Esophagus muscularis mucosa (tissue), 4 donors: ENCODE results near the gene METTL26. TPM values are rescaled to one million over a fixed set of nuclear protein-coding genes. Genes with fewer than 3 reads are reported as not detected.
A peak's percentile ranks its signal among the peaks of the same experiment; 100 is the strongest.

Experiments used
- DNase-seq: peaks from one replicate; pipeline ENCODE4 v3.0.0-alpha.2; 2017; ENCODE audit errors: extremely low spot score
- H3K27ac ChIP-seq, 4 donors: fragments of 200-600 bp; sonication (generic); replicated peaks in 1 of 4; 1 replicate in 3 of 4; 2 replicates in 1 of 4; pipeline ENCODE4 v1.5.1; 2016 to 2019; ENCODE audit warnings: mild to moderate bottlenecking in 1 of 4
- H3K27me3 ChIP-seq, 4 donors: fragments of 200-600 bp; sonication (generic); one replicate each; pipeline versions ENCODE4 v1.5.1 to v1.6.0; 2016 to 2019
- H3K36me3 ChIP-seq, 4 donors: fragments of 200-600 bp; sonication (generic); one replicate each; pipeline ENCODE4 v1.5.1; 2016 to 2019
- H3K4me1 ChIP-seq, 4 donors: fragments of 200-600 bp; sonication (generic); one replicate each; pipeline ENCODE4 v1.5.1; 2016 to 2019
- H3K4me3 ChIP-seq, 4 donors: fragments of 200-600 bp; sonication (generic); 1 replicate in 2 of 4; 2 replicates in 2 of 4; pipeline ENCODE4 v1.5.1; 2016 to 2019; ENCODE audit warnings: mild to moderate bottlenecking in 4 of 4, moderate library complexity in 1 of 4
- H3K9me3 ChIP-seq, 4 donors: fragments of 200-600 bp; sonication (generic); 1 replicate in 3 of 4; 2 replicates in 1 of 4; pipeline ENCODE4 v1.5.1; 2016 to 2019
- EP300 ChIP-seq: sonication (generic); formaldehyde crosslinking; IDR thresholded peaks from one replicate; pipeline ENCODE4 v1.6.1; 2017; ENCODE audit warnings: antibody characterized with exemption
- POLR2A ChIP-seq: fragments of 450-650 bp; IDR thresholded peaks from one replicate; pipeline ENCODE4 v1.6.1; 2017; ENCODE audit warnings: antibody characterized with exemption, moderate library complexity, mild to moderate bottlenecking, low read depth
- POLR2AphosphoS5 ChIP-seq, 2 donors: sonication (generic); formaldehyde crosslinking; IDR thresholded peaks; one replicate each; pipeline ENCODE4 v1.6.1; 2017; ENCODE audit warnings: antibody characterized with exemption in 2 of 2
- WGBS: methylation state at CpG from one replicate; pipeline ENCODE4 v1.1.5; 2018; 5-methylcytosine and 5-hydroxymethylcytosine counted together
- intact Hi-C: fragments of 100-400 bp; cut with DNase I; formaldehyde crosslinking; loops from one replicate; pipeline ENCODE4 v1.15.1; 2023
- total RNA-seq, 4 donors: library from RNA; depleted of rRNA; stranded (reverse); fragments of >200 nt; gene quantifications; one replicate each; pipeline versions ENCODE4 v1.1.0 to v1.2.1, GENCODE V29; 2016
- TF ChIP-seq, protein P1 (sequence below), 3 experiments: fragments of 200-600 bp in 2 of 3; fragments of 450-650 bp in 1 of 3; sonication (generic) in 2 of 3; IDR thresholded peaks; one replicate each; pipeline ENCODE4 v1.5.1; 2017 to 2019; ENCODE audit warnings: antibody characterized with exemption in 3 of 3, mild to moderate bottlenecking in 2 of 3, moderate library complexity in 1 of 3

METTL26 gene
- total RNA-seq, 4 donors from 2014 or later: 129 to 166 (median 142) TPM

DNA sequence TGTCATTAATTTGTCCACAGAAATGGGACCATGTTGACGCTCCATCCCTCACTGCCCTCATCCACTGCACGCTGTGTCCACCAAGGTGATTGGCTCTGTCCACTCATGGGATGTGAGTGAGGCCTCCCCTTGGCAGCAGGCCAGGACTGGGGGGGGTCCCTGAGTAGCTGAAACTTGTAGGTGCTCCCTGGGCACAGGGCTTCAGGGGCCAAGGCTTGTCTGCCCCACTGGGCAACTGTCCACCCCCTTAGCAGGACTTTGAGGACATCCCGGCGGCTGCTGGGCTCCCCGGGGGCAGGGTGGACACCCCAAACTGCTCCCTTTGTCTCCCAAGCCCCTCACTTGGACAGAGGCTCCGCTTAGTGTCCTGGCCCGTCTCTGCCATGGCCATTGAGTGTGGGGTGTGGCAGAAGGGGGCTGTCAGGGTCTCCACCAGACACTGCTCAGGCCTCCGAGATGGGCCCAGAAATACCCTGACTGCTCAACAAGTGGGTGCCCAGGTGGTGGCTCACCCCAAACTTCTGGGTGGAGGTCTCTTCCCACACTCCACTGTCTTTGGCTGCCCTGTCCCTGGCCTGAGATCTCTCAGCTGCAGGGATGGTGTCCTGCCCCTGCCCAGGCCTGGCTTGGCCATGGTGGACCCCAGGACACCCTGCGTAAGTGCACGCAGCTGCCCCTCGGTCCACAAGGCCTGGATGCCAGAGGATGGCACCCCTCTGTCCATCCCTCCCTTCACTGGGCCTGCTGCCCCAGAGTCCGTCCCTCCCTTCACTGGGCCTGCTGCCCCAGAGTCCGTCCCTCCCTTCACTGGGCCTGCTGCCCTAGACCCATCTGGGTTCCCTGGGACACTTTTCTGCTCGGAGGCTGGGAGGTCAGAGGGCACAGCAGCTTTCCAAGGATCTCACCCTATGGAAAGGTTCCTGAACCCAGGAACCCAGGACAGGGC, 49.2 kb downstream of the METTL26 start:
- Histone ChIP-seq H3K9me3 (no peaks in the 10 kb centered on the region), H3K27me3 (peaks cover 0 to 9% (median 0%) of the 10 kb centered on the region in 4 donors), H3K27ac (peak overlapping the region in 1 of 4 donors; percentile 98), H3K4me3 (no peak overlapping the region), H3K4me1 (peaks cover 36 to 53% (median 42%) of the 10 kb centered on the region in 4 donors), H3K36me3 (peaks cover 0 to 8% (median 3%) of the 10 kb centered on the region in 4 donors)
- no peak for DNase-seq
- WGBS: 67% methylated on average over 8 of the region's 14 CpGs
- TF ChIP-seq, protein P1, sequence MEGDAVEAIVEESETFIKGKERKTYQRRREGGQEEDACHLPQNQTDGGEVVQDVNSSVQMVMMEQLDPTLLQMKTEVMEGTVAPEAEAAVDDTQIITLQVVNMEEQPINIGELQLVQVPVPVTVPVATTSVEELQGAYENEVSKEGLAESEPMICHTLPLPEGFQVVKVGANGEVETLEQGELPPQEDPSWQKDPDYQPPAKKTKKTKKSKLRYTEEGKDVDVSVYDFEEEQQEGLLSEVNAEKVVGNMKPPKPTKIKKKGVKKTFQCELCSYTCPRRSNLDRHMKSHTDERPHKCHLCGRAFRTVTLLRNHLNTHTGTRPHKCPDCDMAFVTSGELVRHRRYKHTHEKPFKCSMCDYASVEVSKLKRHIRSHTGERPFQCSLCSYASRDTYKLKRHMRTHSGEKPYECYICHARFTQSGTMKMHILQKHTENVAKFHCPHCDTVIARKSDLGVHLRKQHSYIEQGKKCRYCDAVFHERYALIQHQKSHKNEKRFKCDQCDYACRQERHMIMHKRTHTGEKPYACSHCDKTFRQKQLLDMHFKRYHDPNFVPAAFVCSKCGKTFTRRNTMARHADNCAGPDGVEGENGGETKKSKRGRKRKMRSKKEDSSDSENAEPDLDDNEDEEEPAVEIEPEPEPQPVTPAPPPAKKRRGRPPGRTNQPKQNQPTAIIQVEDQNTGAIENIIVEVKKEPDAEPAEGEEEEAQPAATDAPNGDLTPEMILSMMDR (IDR thresholded peaks at IDR 0.05): no peak
- no peak for TF ChIP-seq POLR2A
- peak in 1 of 2 donors; percentile 21 for TF ChIP-seq POLR2AphosphoS5 (IDR thresholded peaks at IDR 0.05)
- no peak for TF ChIP-seq EP300
- intact Hi-C loops: loop anchor here (5.0 kb wide), 1 partner anchor 50 kb away; the partner anchor contains the start of gene METTL26

DNA sequence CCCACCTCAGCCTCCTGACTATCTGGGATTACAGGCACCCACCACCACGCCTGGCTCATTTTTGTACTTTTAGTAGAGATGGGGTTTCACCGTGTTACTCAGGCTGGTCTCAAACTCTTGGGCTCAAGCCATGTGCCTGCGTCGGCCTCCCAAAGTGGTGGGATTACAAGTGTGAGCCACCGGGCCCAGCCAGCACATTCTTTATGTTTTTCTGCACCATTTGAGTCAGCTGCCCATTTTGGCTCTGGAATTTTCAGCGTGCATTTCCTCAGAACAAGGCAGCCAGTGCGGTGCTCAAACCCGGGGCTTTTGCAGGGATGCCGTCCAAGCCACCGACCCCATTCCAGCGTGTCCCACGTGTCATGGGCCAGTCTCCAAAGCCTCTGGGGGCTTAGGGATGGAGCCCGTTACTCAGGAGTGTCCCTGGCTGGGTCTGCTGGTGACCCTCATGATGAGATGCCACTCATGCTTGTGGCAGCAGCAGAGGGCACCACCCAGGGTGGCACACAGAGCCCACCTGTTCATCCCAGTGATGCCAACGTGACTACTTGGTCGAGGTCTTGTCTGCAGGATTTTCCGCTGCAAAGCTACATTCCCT, 50.0 kb downstream of the METTL26 start:
- no peak overlapping the region for H3K4me3 ChIP-seq
- DNase-seq: no peak
- whole genome bisulfite sequencing: 55% methylated on average over 15 of the region's 16 CpGs

DNA sequence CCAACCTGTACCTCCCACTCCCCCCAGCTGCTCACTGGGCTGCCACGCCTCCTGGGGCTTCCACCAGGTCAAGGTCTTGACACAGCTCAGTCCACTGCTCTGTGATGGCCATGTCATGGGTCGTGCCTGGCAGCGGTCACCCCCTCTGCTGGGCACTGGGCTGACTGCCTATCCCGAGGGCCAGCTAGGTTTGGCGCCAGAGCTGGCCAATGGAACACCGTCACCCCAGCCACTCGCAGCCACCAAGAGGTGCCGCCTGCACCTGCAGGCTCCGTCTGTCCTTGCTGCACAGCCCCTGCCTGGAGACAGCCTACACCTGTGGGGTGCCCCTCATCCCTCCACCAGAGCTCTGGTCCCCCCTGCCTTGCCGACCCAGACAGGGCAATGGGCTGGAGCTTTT, 50.8 kb downstream of the METTL26 start:
- Histone ChIP-seq H3K9me3 (no peaks in the 10 kb centered on the region), H3K4me1 (peaks cover 25 to 38% (median 27%) of the 10 kb centered on the region in 4 donors), H3K36me3 (peaks cover 0 to 17% (median 7%) of the 10 kb centered on the region in 4 donors), H3K27ac (no peak overlapping the region), H3K4me3 (no peak overlapping the region), H3K27me3 (peaks cover 0 to 9% (median 0%) of the 10 kb centered on the region in 4 donors)
- TF ChIP-seq, protein P1 (IDR thresholded peaks at IDR 0.05): no peak
- peak in 1 of 2 donors; percentile 8 for TF ChIP-seq POLR2AphosphoS5 (IDR thresholded peaks at IDR 0.05)
- WGBS: 22% methylated on average over 6 of the region's 10 CpGs
- no peak for DNase-seq
- intact Hi-C loops: loop anchor here (5.0 kb wide), 1 partner anchor 52 kb away; the partner anchor contains the start of gene METTL26

More for the DNA sequence above, 50.0 kb downstream of the METTL26 start:
- TF ChIP-seq, protein P1 (IDR thresholded peaks at IDR 0.05): no peak
- peaks cover 0 to 9% (median 4%) of the 10 kb centered on the region in 4 donors for H3K36me3 ChIP-seq
- H3K9me3 ChIP-seq: no peaks in the 10 kb centered on the region
- H3K27ac ChIP-seq: no peak overlapping the region
- intact Hi-C loops: loop anchor here (5.0 kb wide), 1 partner anchor 51 kb away; the partner anchor contains the start of gene METTL26
- peaks cover 0 to 9% (median 0%) of the 10 kb centered on the region in 4 donors for H3K27me3 ChIP-seq
- H3K4me1 ChIP-seq: peaks cover 33 to 46% (median 35%) of the 10 kb centered on the region in 4 donors

Other genes starting within 250 kb of the METTL26 start
- gene NME4, start 239.1 kb downstream of the METTL26 start, total RNA-seq: 100 to 1,000 TPM; 114 to 158 (median 124) TPM
- gene DECR2, start 234.4 kb downstream of the METTL26 start, total RNA-seq: 10 to 100 TPM; 11.8 to 18.3 (median 17.4) TPM
- gene RAB11FIP3, start 210.7 kb downstream of the METTL26 start, total RNA-seq: 10 to 100 TPM; 50.3 to 77.9 (median 58.8) TPM
- gene CAPN15, start 108.6 kb downstream of the METTL26 start, total RNA-seq: 10 to 100 TPM; 24.9 to 44.7 (median 43.3) TPM
- gene PRR35, start 75.9 kb downstream of the METTL26 start, total RNA-seq: not detected
- gene NHLRC4, start 69.3 kb downstream of the METTL26 start, total RNA-seq: 1 to 10 TPM; 1.2 to 2.6 (median 1.9) TPM
- 10 to 100 TPM; 36.1 to 46.4 (median 40.7) TPM for gene PIGQ, start 66.3 kb downstream of the METTL26 start, total RNA-seq
- 10 to 100 TPM; 20.8 to 25.3 (median 23.0) TPM for gene RAB40C, start 46.2 kb downstream of the METTL26 start, total RNA-seq
- under 1 TPM; 0.33 to 0.80 (median 0.43) TPM for gene WFIKKN1, start 5.3 kb downstream of the METTL26 start, total RNA-seq
- 10 to 100 TPM; 50.7 to 65.4 (median 59.1) TPM for gene MCRIP2, start 5.5 kb upstream of the METTL26 start, total RNA-seq
- gene WDR90, start 13.1 kb upstream of the METTL26 start, total RNA-seq: 10 to 100 TPM in 3 of 4 donors, 1 to 10 TPM in 1; 8.2 to 22.7 (median 16.5) TPM
- 10 to 100 TPM; 34.5 to 67.5 (median 58.6) TPM for gene RHOT2, start 31.8 kb upstream of the METTL26 start, total RNA-seq
- gene RHBDL1, start 39.4 kb upstream of the METTL26 start, total RNA-seq: 1 to 10 TPM in 1 of 4 donors, under 1 TPM in 3; 0.17 to 2.0 (median 0.66) TPM
- 100 to 1,000 TPM; 155 to 215 (median 178) TPM for gene STUB1, start 44.1 kb upstream of the METTL26 start, total RNA-seq
- 100 to 1,000 TPM in 1 of 4 donors, 10 to 100 TPM in 3; 73.2 to 114 (median 88.1) TPM for gene JMJD8, start 48.0 kb upstream of the METTL26 start, total RNA-seq
- gene WDR24, start 54.1 kb upstream of the METTL26 start, total RNA-seq: 10 to 100 TPM in 2 of 4 donors, 1 to 10 TPM in 2; 7.0 to 14.9 (median 11.1) TPM
- 1 to 10 TPM in 1 of 4 donors, under 1 TPM in 3; 0.42 to 1.2 (median 0.51) TPM for gene FBXL16, start 69.5 kb upstream of the METTL26 start, total RNA-seq
- 100 to 1,000 TPM in 1 of 4 donors, 10 to 100 TPM in 3; 56.5 to 143 (median 78.0) TPM for gene METRN, start 78.8 kb upstream of the METTL26 start, total RNA-seq
- gene ANTKMT, start 84.8 kb upstream of the METTL26 start, total RNA-seq: 10 to 100 TPM; 26.5 to 48.6 (median 40.3) TPM
- gene CCDC78, start 90.1 kb upstream of the METTL26 start, total RNA-seq: 1 to 10 TPM in 1 of 4 donors, under 1 TPM in 3; 0.33 to 2.5 (median 0.61) TPM
- gene HAGHL, start 90.8 kb upstream of the METTL26 start, total RNA-seq: 1 to 10 TPM; 1.7 to 5.6 (median 4.5) TPM
- 10 to 100 TPM; 19.4 to 33.3 (median 30.2) TPM for gene CIAO3, start 104.7 kb upstream of the METTL26 start, total RNA-seq
- under 1 TPM in 1 of 4 donors, not detected in 3; 0.39 TPM for gene MSLN, start 124.4 kb upstream of the METTL26 start, total RNA-seq
- gene RPUSD1, start 152.1 kb upstream of the METTL26 start, total RNA-seq: 10 to 100 TPM; 10.4 to 29.1 (median 20.4) TPM
- 1 to 10 TPM; 2.0 to 8.8 (median 3.4) TPM for gene CHTF18, start 152.3 kb upstream of the METTL26 start, total RNA-seq
- gene GNG13, start 164.4 kb upstream of the METTL26 start, total RNA-seq: not detected